Measurements from ENCODE around the gene PRRC2A. TPM values are rescaled to one million over a fixed set of nuclear protein-coding genes. Genes with fewer than 3 reads are reported as not detected.

The PRRC2A gene
- total RNA-seq, result 33.6 and 36.4 TPM in 2 replicates

DNA sequence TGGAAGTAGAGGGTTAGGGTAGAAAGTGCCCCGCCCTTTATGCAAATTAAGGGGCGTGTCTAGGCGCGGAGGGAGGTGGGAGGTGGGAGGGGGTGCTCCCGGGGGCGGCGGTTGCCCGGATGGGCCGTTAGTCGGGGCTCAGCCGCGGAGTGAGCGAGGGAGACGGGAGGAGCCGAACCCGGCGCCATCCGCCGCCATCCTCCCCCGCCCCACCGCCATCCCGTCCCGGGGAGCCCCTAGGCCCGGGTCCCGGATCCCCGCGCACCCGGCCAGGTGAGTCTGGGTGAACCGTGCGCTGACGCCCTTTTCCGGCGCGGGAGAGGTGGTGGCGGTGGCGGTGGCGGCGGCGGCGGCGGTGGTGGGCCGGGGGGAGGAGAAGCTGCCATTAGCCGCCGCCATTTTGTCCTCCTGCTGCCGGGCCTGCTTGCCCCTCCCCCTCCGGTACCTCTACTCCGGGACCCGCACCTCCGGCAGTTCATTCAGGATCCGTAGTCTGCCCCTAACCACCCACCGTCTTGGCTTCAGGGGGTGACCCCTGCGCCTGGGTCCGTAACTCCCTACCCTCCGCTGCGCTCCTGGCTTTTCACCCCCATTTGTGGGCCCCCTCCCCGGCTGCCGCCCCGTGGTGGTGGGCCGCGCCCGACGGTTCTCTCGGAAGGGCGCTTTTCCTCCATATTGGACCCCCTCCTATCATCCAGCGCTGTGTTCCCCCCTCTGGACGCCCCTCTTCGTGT is at the start of gene PRRC2A:
PRRC2A (plus strand) TSS at position 130 of the 734 bp plus-strand sequence. CDS start 2,075 bp downstream, outside the sequence.
- no peak for DNase-seq (ENCODE audit: low read depth, low spot score)

DNA sequence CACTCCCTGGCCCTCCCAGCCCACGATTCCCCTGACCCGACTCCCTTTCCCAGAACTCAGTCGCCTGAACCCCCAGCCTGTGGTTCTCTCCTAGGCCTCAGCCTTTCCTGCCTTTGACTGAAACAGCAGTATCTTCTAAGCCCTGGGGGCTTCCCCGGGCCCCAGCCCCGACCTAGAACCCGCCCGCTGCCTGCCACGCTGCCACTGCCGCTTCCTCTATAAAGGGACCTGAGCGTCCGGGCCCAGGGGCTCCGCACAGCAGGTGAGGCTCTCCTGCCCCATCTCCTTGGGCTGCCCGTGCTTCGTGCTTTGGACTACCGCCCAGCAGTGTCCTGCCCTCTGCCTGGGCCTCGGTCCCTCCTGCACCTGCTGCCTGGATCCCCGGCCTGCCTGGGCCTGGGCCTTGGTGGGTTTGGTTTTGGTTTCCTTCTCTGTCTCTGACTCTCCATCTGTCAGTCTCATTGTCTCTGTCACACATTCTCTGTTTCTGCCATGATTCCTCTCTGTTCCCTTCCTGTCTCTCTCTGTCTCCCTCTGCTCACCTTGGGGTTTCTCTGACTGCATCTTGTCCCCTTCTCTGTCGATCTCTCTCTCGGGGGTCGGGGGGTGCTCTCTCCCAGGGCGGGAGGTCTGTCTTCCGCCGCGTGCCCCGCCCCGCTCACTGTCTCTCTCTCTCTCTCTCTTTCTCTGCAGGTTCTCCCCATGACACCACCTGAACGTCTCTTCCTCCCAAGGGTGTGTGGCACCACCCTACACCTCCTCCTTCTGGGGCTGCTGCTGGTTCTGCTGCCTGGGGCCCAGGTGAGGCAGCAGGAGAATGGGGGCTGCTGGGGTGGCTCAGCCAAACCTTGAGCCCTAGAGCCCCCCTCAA is 48.2 kb upstream of the PRRC2A start, which contains the start of gene LTA:
LTA (plus strand) TSS at position 249 of the 871 bp plus-strand sequence; CDS start at position 703, 454 bp downstream.
- DNase-seq (ENCODE audit: low read depth, low spot score), result no peak

DNA sequence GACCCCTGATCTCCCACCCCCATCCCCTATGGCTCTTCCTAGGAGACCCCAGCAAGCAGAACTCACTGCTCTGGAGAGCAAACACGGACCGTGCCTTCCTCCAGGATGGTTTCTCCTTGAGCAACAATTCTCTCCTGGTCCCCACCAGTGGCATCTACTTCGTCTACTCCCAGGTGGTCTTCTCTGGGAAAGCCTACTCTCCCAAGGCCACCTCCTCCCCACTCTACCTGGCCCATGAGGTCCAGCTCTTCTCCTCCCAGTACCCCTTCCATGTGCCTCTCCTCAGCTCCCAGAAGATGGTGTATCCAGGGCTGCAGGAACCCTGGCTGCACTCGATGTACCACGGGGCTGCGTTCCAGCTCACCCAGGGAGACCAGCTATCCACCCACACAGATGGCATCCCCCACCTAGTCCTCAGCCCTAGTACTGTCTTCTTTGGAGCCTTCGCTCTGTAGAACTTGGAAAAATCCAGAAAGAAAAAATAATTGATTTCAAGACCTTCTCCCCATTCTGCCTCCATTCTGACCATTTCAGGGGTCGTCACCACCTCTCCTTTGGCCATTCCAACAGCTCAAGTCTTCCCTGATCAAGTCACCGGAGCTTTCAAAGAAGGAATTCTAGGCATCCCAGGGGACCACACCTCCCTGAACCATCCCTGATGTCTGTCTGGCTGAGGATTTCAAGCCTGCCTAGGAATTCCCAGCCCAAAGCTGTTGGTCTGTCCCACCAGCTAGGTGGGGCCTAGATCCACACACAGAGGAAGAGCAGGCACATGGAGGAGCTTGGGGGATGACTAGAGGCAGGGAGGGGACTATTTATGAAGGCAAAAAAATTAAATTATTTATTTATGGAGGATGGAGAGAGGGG is 47.0 kb upstream of the PRRC2A start:
- no peak for DNase-seq (ENCODE audit: low read depth, low spot score)

DNA sequence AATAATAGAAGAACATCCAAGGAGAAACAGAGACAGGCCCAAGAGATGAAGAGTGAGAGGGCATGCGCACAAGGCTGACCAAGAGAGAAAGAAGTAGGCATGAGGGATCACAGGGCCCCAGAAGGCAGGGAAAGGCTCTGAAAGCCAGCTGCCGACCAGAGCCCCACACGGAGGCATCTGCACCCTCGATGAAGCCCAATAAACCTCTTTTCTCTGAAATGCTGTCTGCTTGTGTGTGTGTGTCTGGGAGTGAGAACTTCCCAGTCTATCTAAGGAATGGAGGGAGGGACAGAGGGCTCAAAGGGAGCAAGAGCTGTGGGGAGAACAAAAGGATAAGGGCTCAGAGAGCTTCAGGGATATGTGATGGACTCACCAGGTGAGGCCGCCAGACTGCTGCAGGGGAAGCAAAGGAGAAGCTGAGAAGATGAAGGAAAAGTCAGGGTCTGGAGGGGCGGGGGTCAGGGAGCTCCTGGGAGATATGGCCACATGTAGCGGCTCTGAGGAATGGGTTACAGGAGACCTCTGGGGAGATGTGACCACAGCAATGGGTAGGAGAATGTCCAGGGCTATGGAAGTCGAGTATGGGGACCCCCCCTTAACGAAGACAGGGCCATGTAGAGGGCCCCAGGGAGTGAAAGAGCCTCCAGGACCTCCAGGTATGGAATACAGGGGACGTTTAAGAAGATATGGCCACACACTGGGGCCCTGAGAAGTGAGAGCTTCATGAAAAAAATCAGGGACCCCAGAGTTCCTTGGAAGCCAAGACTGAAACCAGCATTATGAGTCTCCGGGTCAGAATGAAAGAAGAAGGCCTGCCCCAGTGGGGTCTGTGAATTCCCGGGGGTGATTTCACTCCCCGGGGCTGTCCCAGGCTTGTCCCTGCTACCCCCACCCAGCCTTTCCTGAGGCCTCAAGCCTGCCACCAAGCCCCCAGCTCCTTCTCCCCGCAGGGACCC is 46.1 kb upstream of the PRRC2A start:
- DNase-seq (ENCODE audit: low read depth, low spot score), result no peak

DNA sequence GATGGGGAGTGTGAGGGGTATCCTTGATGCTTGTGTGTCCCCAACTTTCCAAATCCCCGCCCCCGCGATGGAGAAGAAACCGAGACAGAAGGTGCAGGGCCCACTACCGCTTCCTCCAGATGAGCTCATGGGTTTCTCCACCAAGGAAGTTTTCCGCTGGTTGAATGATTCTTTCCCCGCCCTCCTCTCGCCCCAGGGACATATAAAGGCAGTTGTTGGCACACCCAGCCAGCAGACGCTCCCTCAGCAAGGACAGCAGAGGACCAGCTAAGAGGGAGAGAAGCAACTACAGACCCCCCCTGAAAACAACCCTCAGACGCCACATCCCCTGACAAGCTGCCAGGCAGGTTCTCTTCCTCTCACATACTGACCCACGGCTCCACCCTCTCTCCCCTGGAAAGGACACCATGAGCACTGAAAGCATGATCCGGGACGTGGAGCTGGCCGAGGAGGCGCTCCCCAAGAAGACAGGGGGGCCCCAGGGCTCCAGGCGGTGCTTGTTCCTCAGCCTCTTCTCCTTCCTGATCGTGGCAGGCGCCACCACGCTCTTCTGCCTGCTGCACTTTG is 45.1 kb upstream of the PRRC2A start, which contains the start of gene TNF:
TNF (plus strand) TSS at position 231 of the 567 bp plus-strand sequence; CDS start at position 408, 177 bp downstream.
- DNase-seq (ENCODE audit: low read depth, low spot score), result no peak

DNA sequence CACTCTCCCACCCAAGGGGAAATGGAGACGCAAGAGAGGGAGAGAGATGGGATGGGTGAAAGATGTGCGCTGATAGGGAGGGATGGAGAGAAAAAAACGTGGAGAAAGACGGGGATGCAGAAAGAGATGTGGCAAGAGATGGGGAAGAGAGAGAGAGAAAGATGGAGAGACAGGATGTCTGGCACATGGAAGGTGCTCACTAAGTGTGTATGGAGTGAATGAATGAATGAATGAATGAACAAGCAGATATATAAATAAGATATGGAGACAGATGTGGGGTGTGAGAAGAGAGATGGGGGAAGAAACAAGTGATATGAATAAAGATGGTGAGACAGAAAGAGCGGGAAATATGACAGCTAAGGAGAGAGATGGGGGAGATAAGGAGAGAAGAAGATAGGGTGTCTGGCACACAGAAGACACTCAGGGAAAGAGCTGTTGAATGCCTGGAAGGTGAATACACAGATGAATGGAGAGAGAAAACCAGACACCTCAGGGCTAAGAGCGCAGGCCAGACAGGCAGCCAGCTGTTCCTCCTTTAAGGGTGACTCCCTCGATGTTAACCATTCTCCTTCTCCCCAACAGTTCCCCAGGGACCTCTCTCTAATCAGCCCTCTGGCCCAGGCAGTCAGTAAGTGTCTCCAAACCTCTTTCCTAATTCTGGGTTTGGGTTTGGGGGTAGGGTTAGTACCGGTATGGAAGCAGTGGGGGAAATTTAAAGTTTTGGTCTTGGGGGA is 44.4 kb upstream of the PRRC2A start:
- DNase-seq (ENCODE audit: low read depth, low spot score), result no peak

DNA sequence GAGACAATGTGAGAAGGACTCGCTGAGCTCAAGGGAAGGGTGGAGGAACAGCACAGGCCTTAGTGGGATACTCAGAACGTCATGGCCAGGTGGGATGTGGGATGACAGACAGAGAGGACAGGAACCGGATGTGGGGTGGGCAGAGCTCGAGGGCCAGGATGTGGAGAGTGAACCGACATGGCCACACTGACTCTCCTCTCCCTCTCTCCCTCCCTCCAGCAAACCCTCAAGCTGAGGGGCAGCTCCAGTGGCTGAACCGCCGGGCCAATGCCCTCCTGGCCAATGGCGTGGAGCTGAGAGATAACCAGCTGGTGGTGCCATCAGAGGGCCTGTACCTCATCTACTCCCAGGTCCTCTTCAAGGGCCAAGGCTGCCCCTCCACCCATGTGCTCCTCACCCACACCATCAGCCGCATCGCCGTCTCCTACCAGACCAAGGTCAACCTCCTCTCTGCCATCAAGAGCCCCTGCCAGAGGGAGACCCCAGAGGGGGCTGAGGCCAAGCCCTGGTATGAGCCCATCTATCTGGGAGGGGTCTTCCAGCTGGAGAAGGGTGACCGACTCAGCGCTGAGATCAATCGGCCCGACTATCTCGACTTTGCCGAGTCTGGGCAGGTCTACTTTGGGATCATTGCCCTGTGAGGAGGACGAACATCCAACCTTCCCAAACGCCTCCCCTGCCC is 43.5 kb upstream of the PRRC2A start:
- DNase-seq (ENCODE audit: low read depth, low spot score), result no peak

DNA sequence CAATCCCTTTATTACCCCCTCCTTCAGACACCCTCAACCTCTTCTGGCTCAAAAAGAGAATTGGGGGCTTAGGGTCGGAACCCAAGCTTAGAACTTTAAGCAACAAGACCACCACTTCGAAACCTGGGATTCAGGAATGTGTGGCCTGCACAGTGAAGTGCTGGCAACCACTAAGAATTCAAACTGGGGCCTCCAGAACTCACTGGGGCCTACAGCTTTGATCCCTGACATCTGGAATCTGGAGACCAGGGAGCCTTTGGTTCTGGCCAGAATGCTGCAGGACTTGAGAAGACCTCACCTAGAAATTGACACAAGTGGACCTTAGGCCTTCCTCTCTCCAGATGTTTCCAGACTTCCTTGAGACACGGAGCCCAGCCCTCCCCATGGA is 42.9 kb upstream of the PRRC2A start:
- no peak for DNase-seq (ENCODE audit: low read depth, low spot score)

DNA sequence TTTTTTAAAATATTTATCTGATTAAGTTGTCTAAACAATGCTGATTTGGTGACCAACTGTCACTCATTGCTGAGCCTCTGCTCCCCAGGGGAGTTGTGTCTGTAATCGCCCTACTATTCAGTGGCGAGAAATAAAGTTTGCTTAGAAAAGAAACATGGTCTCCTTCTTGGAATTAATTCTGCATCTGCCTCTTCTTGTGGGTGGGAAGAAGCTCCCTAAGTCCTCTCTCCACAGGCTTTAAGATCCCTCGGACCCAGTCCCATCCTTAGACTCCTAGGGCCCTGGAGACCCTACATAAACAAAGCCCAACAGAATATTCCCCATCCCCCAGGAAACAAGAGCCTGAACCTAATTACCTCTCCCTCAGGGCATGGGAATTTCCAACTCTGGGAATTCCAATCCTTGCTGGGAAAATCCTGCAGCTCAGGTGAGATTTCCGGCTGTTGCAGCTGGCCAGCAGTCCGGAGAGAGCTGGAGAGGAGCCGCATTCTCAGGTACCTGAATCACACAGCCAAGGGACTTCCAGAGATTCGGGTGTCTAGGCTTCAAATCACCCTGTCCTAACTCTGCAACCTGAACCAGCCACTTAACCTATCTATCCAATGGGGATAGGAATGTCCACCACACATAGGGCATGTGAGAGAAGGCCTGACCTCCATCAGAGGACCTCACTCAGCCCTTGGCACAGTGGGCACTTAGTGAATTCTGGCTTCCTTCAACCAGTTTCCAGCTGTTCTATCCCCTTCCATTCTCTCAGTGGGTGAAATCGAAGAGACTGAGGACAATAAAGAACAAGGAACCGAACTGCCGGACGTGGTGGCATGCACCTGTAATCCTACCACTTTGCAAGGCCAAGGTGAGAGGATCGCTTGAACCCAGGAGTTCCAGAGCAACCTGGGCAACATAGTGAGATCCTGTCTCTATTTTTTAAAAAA is 42.1 kb upstream of the PRRC2A start:
- DNase-seq (ENCODE audit: low read depth, low spot score), result no peak

DNA sequence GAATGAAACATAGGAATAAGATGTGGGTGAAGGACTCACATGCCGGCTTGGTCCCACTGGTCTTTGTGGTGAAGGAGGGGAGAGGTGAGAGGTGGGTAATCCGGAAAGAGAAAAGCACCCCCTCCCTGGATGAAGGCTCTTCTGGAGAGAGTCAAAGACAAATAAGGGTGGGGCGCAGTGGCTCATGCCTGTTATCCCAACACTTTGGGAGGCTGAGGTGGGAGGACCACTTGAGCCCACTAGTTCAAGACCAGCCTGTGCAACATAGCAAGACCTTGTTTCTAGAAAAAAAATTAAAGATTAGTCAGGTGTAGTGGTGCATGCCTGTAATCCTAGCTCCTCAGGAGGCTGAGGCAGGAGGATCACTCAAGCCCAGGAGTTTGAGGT is 41.4 kb upstream of the PRRC2A start:
- no peak for DNase-seq (ENCODE audit: low read depth, low spot score)

DNA sequence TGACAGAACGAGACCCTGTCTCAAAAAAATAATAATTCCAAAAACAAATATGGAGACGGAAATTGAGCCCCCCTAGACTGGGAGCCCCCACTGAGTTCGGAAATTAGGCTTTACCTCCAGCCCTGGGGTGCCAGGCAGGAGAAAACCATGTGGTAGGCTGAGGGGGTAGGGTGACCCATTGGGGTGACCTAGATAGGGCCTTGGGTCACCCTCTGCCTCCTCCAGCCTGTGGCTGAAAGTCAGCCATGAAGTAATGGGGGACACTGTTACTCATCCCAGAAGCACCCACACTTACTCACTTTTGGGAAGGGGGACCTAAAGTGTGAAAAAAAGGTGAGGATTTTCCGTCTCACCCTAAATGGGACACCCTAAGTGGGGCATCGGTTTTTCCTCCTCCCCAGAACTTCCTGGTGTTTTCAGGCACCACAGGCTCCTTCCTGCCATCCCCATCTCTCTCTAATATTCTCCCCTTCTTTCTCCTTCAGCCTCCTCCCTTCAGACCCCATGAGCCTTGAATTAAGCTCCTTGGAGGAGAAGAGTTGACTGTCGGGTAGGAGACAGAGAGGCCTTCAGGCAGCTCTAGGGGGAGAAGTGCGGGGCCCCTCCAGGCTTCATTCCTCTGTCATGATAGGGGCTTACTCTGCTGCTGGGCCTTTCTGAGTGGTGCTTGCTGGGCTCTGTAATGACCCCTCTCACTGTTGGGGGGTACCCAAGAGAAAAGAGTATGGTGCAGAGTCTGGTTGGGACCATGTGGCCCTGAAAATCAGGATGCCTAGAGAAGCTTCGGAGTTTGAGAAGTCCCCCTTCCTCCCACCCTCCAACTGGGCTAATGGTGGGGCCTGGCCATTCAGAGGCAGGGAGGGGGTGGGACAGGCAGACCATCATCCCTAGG is 40.7 kb upstream of the PRRC2A start:
- no peak for DNase-seq (ENCODE audit: low read depth, low spot score)

DNA sequence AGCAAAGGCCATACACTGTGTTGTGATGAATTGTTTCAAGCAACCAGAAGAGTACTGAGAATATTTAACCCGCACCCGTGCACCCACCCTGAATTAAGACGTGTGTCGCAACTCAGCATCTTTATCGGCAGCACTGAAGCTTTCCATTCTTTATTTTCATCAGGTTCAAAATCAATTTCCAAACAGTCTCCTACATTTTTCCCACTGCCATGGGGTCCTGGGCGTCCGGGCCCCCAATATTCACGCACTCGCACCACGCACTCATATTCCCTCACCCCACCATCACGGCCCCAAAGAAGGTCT is 40.1 kb upstream of the PRRC2A start:
- no peak for DNase-seq (ENCODE audit: low read depth, low spot score)

DNA sequence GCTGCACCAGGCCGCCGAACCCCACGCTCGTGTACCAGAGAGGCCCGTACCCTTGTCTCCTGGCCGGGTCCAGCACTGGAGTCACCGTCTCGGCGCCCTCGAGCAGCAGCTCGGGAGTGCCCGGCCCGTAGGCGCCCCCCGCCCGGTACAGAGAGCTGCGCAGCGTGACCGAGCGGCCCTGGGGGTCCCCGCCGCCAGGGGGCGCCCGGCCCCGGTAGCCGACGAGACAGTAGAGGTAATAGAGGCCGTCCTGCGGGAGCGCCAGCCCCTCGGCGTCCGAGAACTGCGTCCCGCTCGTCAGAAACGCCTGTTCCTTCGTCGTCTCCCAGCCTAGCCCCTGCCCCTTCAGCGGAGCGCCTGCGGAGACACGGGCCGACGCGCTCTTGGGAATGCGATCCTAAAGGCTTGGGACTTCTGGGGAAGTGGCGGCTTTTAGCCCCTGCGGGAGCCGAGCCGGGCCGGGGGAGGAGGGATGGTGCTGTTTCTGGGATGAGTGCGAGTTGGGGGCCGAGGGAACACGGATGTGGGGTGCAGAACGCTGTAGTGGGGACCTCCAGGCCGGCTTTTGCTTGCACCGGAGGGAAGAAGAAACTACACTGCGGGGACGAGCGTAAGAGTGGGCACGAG is 39.6 kb upstream of the PRRC2A start:
- peak; percentile 56 for DNase-seq (ENCODE audit: low read depth, low spot score)

DNA sequence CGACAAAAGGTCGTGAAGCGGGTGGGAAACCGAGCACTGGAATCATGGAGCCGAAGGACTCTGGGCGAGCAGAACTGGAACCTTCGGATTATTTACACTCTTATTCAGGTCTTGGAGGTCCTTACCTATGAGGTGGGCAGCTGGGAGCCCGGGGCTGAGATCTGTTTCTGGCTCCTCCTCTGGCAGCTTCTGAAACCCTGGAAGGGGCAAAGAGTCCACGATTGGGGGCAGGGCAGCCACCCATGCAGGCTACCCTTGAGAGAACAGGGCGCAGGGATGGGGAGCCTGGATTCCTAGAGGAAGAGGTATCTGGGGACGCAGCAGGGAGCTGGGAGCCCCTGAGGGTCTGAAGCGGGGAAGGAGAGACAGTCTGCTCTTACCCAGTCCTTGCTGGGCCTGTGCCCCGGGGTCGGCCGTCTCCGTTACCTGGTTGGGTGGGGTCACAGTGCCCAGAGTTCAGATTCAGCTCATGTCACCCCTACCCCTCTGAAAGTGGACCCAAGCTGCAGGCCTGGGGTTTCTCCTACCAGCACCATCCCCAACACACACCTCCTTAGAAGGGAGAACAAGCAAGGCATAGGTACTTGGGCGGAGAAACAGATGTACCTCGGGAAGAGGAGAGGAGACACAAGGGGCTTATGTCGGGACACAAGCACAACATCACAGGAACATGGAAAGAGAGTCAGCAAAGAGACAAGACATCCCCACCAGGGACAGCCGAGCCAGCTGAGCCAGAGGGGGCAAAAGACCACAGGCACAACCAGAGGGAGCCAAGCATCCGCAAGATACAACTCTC is 38.9 kb upstream of the PRRC2A start:
- no peak for DNase-seq (ENCODE audit: low read depth, low spot score)

DNA sequence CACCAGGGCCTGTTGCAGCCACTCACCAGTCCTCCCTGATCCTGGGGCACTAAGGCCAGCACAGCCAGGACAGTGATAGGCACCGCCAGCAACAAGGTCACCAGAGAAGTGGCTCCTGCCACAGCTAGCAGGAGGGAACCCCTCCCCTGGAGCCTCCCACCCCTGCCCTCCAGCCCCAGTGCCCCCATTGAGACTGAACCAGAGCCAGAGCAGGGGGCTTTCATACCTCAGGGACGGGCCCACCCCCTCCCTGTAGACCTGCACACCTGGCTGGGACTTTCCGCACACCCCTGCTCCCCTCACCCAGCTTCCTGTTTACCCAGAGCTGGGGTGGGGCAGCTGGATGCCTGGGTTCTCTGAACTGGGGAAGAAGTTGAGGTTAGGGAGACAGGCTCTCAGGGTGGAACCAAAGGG is 38.3 kb upstream of the PRRC2A start, which contains the start of gene LTB:
LTB (minus strand) TSS at position 195 of the 414 bp plus-strand sequence; CDS start at position 188, 7 bp downstream.
- no peak for DNase-seq (ENCODE audit: low read depth, low spot score)
